IMR-90 (cell line): ENCODE measurements around the gene PRKAB1. TPM values are rescaled to one million over a fixed set of nuclear protein-coding genes. Genes with fewer than 3 reads are reported as not detected.

ENCODE experiments used
- ATAC-seq: fragments of 200-7000 bp; cut with Tn5 transposase; 2 replicates; pipeline ENCODE4 v1.9.1; 2020; ENCODE audit warnings: low read depth, mild to moderate bottlenecking, moderate library complexity
- BruUV-seq: library from RNA; stranded (reverse); fragments of 400-500 nt; replicated peaks from 2 replicates; lab custom pipeline; 2021; lab: Mats Ljungman, UMichigan
- CTCF ChIA-PET: fragments of 300-600 bp; formaldehyde crosslinking; extraction: SDS; loops from one replicate; lab custom pipeline; 2021; ENCODE audit warnings: antibody characterized with exemption; lab: Yijun Ruan, JAX
- POLR2A ChIA-PET: fragments of 300-600 bp; sonication (Branson Sonifier 250); formaldehyde crosslinking; loops from one replicate; lab custom pipeline; 2022; ENCODE audit warnings: antibody characterized with exemption; ENCODE audit not compliant: unreplicated experiment; lab: Charles Lee
- DNase-seq: peaks from one replicate; pipeline ENCODE4 v3.0.0; 2013
- H2AFZ ChIP-seq: replicated peaks from 2 replicates; pipeline ENCODE3; 2013; ENCODE audit warnings: low read length, mild to moderate bottlenecking; ENCODE audit not compliant: poor library complexity
- H2AK5ac ChIP-seq: 2 replicates; pipeline ENCODE4 v1.6.1; 2013; ENCODE audit warnings: low read depth, low read length, inconsistent platforms
- H2AK9ac ChIP-seq: replicated peaks from 2 replicates; pipeline ENCODE3; 2013; ENCODE audit warnings: mild to moderate bottlenecking, low read depth, low read length, moderate library complexity; ENCODE audit not compliant: poor library complexity
- H2BK120ac ChIP-seq: 2 replicates; pipeline ENCODE4 v1.6.1; 2013; ENCODE audit warnings: low read depth, low read length, inconsistent platforms
- H2BK15ac ChIP-seq: 3 replicates; pipeline ENCODE4 v1.6.1; 2013; ENCODE audit warnings: low read depth, low read length, inconsistent platforms
- H2BK20ac ChIP-seq: 2 replicates; pipeline ENCODE4 v1.6.1; 2013; ENCODE audit warnings: low read depth, mild to moderate bottlenecking, inconsistent platforms, low read length, moderate library complexity
- H2BK5ac ChIP-seq: 2 replicates; pipeline ENCODE4 v1.6.1; 2013; ENCODE audit warnings: mild to moderate bottlenecking, low read depth, low read length, inconsistent platforms; ENCODE audit not compliant: poor library complexity, severe bottlenecking
- H3K14ac ChIP-seq: replicated peaks from 2 replicates; pipeline ENCODE4 v1.6.1; 2013; ENCODE audit warnings: low read depth, low read length, inconsistent platforms
- H3K18ac ChIP-seq: 2 replicates; pipeline ENCODE4 v1.6.1; 2013; ENCODE audit warnings: low read depth, low read length, control low read depth
- H3K23ac ChIP-seq: 2 replicates; pipeline ENCODE4 v1.6.1; 2013; ENCODE audit warnings: low read depth, low read length, inconsistent platforms
- H3K27ac ChIP-seq: 2 replicates; pipeline ENCODE4 v1.5.1; 2013; ENCODE audit warnings: mild to moderate bottlenecking, control low read depth, low read length; ENCODE audit not compliant: insufficient read depth
- H3K27me3 ChIP-seq: 2 replicates; pipeline ENCODE4 v1.6.1; 2013; ENCODE audit warnings: low read length; ENCODE audit not compliant: control insufficient read depth, insufficient read depth
- H3K36me3 ChIP-seq: 2 replicates; pipeline ENCODE4 v1.6.1; 2013; ENCODE audit warnings: low read length, mixed read lengths; ENCODE audit not compliant: control insufficient read depth, insufficient read depth
- H3K4ac ChIP-seq: 2 replicates; pipeline ENCODE4 v1.6.1; 2013; ENCODE audit warnings: low read depth, low read length, inconsistent platforms
- H3K4me1 ChIP-seq: 2 replicates; pipeline ENCODE4 v1.6.1; 2013; ENCODE audit warnings: low read length, mixed read lengths; ENCODE audit not compliant: control insufficient read depth, insufficient read depth
- H3K4me2 ChIP-seq: 2 replicates; pipeline ENCODE4 v1.6.1; 2013; ENCODE audit warnings: low read depth, mild to moderate bottlenecking, control low read depth, low read length, moderate library complexity
- H3K4me3 ChIP-seq: 2 replicates; pipeline ENCODE4 v1.5.1; 2013; ENCODE audit warnings: low read depth, mild to moderate bottlenecking, control low read depth, low read length, moderate library complexity; ENCODE audit not compliant: insufficient read depth
- H3K56ac ChIP-seq: 2 replicates; pipeline ENCODE4 v1.6.1; 2013; ENCODE audit warnings: low read length, inconsistent platforms; ENCODE audit not compliant: insufficient read depth; ENCODE audit errors: extremely low read depth
- H3K79me1 ChIP-seq, 2 experiments: 2 replicates each; pipeline ENCODE4 v1.6.1; 2013; ENCODE audit warnings: low read length in 2 of 2, inconsistent platforms in 1 of 2, low read depth in 1 of 2
- H3K9ac ChIP-seq: 2 replicates; pipeline ENCODE4 v1.6.1; 2013; ENCODE audit warnings: low read depth, low read length, control low read depth
- H3K9me1 ChIP-seq: 2 replicates; pipeline ENCODE4 v1.6.1; 2013; ENCODE audit warnings: low read length, inconsistent platforms; ENCODE audit not compliant: insufficient read depth
- H3K9me3 ChIP-seq: 2 replicates; pipeline ENCODE4 v1.6.1; 2013; ENCODE audit warnings: low read length; ENCODE audit not compliant: control insufficient read depth, insufficient read depth
- H4K20me1 ChIP-seq: 2 replicates; pipeline ENCODE4 v1.6.1; 2013; ENCODE audit warnings: low read length, inconsistent platforms; ENCODE audit not compliant: insufficient read depth
- H4K5ac ChIP-seq: 2 replicates; pipeline ENCODE4 v1.6.1; 2013; ENCODE audit warnings: mild to moderate bottlenecking, low read depth, low read length, control low read depth
- H4K8ac ChIP-seq, 2 experiments: 2 replicates each; pipeline ENCODE4 v1.6.1; 2013; ENCODE audit warnings: low read depth in 2 of 2, low read length in 2 of 2, control low read depth in 1 of 2, inconsistent platforms in 1 of 2
- H4K91ac ChIP-seq: 2 replicates; pipeline ENCODE4 v1.6.1; 2013; ENCODE audit warnings: low read depth, low read length, inconsistent platforms; ENCODE audit not compliant: insufficient read depth
- BHLHE40 ChIP-seq: fragments of 150-350 bp; IDR thresholded peaks from 2 replicates; pipeline ENCODE4 v1.6.1; 2016; ENCODE audit warnings: mild to moderate bottlenecking, low read depth, low read length
- CEBPB ChIP-seq: IDR thresholded peaks from 2 replicates; pipeline ENCODE4 v1.6.1; 2012; ENCODE audit warnings: low read depth, low read length, improper control_type of control experiment
- CHD1 ChIP-seq: IDR thresholded peaks from 2 replicates; pipeline ENCODE4 v1.6.1; 2012; ENCODE audit warnings: low read depth, low read length, improper control_type of control experiment
- CTCF ChIP-seq: conservative IDR thresholded peaks from 2 replicates; pipeline ENCODE4 v1.5.1; 2012; ENCODE audit warnings: mild to moderate bottlenecking, low read depth, low read length, improper control_type of control experiment
- ELK1 ChIP-seq: fragments of 150-350 bp; IDR thresholded peaks from 2 replicates; pipeline ENCODE4 v1.6.1; 2016; ENCODE audit warnings: low read depth, mild to moderate bottlenecking, low read length, moderate library complexity, borderline replicate concordance
- FOS ChIP-seq: fragments of 150-350 bp; IDR thresholded peaks from 2 replicates; pipeline ENCODE4 v1.6.1; 2016; ENCODE audit warnings: low read depth, low read length
- MAFK ChIP-seq: IDR thresholded peaks from 2 replicates; pipeline ENCODE4 v1.6.1; 2012; ENCODE audit warnings: low read depth, low read length, improper control_type of control experiment
- MAZ ChIP-seq: IDR thresholded peaks from 2 replicates; pipeline ENCODE4 v1.6.1; 2012; ENCODE audit warnings: low read depth, mild to moderate bottlenecking, low read length, improper control_type of control experiment, moderate library complexity, borderline replicate concordance
- MXI1 ChIP-seq: IDR thresholded peaks from 2 replicates; pipeline ENCODE4 v1.6.1; 2012; ENCODE audit warnings: low read depth, mild to moderate bottlenecking, low read length, moderate library complexity, borderline replicate concordance
- NFE2L2 ChIP-seq: fragments of 150-350 bp; IDR thresholded peaks from 2 replicates; pipeline ENCODE4 v1.6.1; 2016; ENCODE audit warnings: low read depth, mild to moderate bottlenecking, low read length
- POLR2A ChIP-seq: IDR thresholded peaks from 2 replicates; pipeline ENCODE4 v1.6.1; 2012; ENCODE audit warnings: mild to moderate bottlenecking, low read depth, low read length
- RAD21 ChIP-seq: IDR thresholded peaks from 2 replicates; pipeline ENCODE4 v1.6.1; 2012; ENCODE audit warnings: low read length, improper control_type of control experiment
- RCOR1 ChIP-seq: IDR thresholded peaks from 2 replicates; pipeline ENCODE4 v1.6.1; 2012; ENCODE audit warnings: mild to moderate bottlenecking, low read length, improper control_type of control experiment; ENCODE audit not compliant: insufficient replicate concordance
- RFX5 ChIP-seq: IDR thresholded peaks from 2 replicates; pipeline ENCODE4 v1.8.0; 2012; ENCODE audit warnings: low read depth, mild to moderate bottlenecking, low read length, moderate library complexity
- SMC3 ChIP-seq: fragments of 150-350 bp; IDR thresholded peaks from 2 replicates; pipeline ENCODE4 v1.6.1; 2016; ENCODE audit warnings: low read depth, mild to moderate bottlenecking, antibody characterized with exemption, low read length, moderate library complexity
- USF2 ChIP-seq: fragments of 150-350 bp; IDR thresholded peaks from 2 replicates; pipeline ENCODE4 v1.6.1; 2017; ENCODE audit warnings: mild to moderate bottlenecking, antibody characterized with exemption, low read length, low read depth
- WGBS, 2 experiments: methylation state at CpG; one replicate each; pipeline versions ENCODE4 v1.1.5 to v1.1.7; 2013; ENCODE audit warnings: missing lambda C conversion rate in 2 of 2; ENCODE audit not compliant: insufficient read length in 1 of 2; ENCODE audit errors: extremely low coverage in 2 of 2; 5-methylcytosine and 5-hydroxymethylcytosine counted together
- dilution Hi-C: fragments of 300-500 bp; cut with HindIII; formaldehyde crosslinking; loops from one replicate; pipeline ENCODE4 v1.14.3; 2018; ENCODE audit warnings: low sequenced_read_pairs; ENCODE audit not compliant: unreplicated experiment
- in situ Hi-C: fragments of 300-500 bp; cut with MboI; formaldehyde crosslinking; loops from 3 replicates; pipeline ENCODE4 v1.14.3; 2019; ENCODE audit warnings: low sequenced_read_pairs, inconsistent platforms, mixed read lengths
- intact Hi-C: fragments of 100-400 bp; cut with micrococcal nuclease; formaldehyde crosslinking; loops from 2 replicates; pipeline ENCODE4 v1.10.0; 2022
- polyA plus RNA-seq, 3 experiments: library from polyadenylated mRNA; depleted of rRNA; stranded (reverse); fragments of >200 nt; gene quantifications; 2 replicates each; pipeline ENCODE4 v1.2.3, GENCODE V29; 2012; ENCODE audit warnings: low replicate concordance in 1 of 3
- total RNA-seq: library from RNA; depleted of rRNA; stranded (reverse); fragments of >200 nt; gene quantifications from 2 replicates; pipeline ENCODE4 v1.2.3, GENCODE V29; 2012

The PRKAB1 gene
- total and polyA plus RNA-seq, 2 of the 4 experiments (the other 2 are of a cell fraction) = 9.7 to 19.3 TPM

GRCh38 chr12:119627019-119627643 is 40.8 kb upstream of the PRKAB1 start:
- POLR2A ChIA-PET = no interaction called here
- no peak overlapping the region; the same call in 1 of the 2 replicates for H3K56ac ChIP-seq
- H3K4ac ChIP-seq = no peak overlapping the region
- no peak overlapping the region for H3K23ac ChIP-seq
- H2AFZ ChIP-seq = no peak overlapping the region
- no peak overlapping the region for H4K91ac ChIP-seq
- no peak overlapping the region for H4K8ac ChIP-seq
- no peaks in the 10 kb centered on the region for H3K4me1 ChIP-seq
- H3K9ac ChIP-seq = no peak overlapping the region
- H3K79me1 ChIP-seq = no peaks in the 10 kb centered on the region
- no peak overlapping the region for H4K5ac ChIP-seq
- WGBS, 2 experiments = 25% methylated on average over 1 of the region's 6 CpGs; no CpG with 5 or more reads in 1 of the 2 experiments
- H2AK9ac ChIP-seq = no peak overlapping the region
- CTCF ChIA-PET = no interaction called here
- no peaks in the 10 kb centered on the region for H3K27me3 ChIP-seq
- no TSS peak for BruUV-seq
- no peaks in the 10 kb centered on the region for H3K36me3 ChIP-seq
- H2BK15ac ChIP-seq = no peak overlapping the region
- dilution Hi-C loops = no loop called here
- H3K18ac ChIP-seq = no peak overlapping the region
- no peak overlapping the region for H2BK5ac ChIP-seq
- H3K9me3 ChIP-seq = no peaks in the 10 kb centered on the region
- H2BK20ac ChIP-seq = no peak overlapping the region
- H3K9me1 ChIP-seq = no peaks in the 10 kb centered on the region
- no peak overlapping the region for H3K4me3 ChIP-seq
- H2BK120ac ChIP-seq = no peak overlapping the region
- in situ Hi-C loops = no loop called here
- H3K27ac ChIP-seq = no peak overlapping the region
- ATAC-seq = no peak
- no peak overlapping the region for H3K14ac ChIP-seq
- DNase-seq = no peak
- H2AK5ac ChIP-seq = no peak overlapping the region
- TF ChIP-seq CEBPB (no peak), USF2 (no peak), RFX5 (no peak), RCOR1 (no peak), SMC3 (no peak), FOS (no peak), MXI1 (no peak), ELK1 (no peak), BHLHE40 (no peak), RAD21 (no peak), MAZ (no peak), POLR2A (no peak), NFE2L2 (no peak), CHD1 (no peak), MAFK (no peak), CTCF (no peak)
- intact Hi-C loops = no loop called here
- no peaks in the 10 kb centered on the region for H4K20me1 ChIP-seq
- no peak overlapping the region for H3K4me2 ChIP-seq
